HG03280 (cell line): ENCODE results near the gene GREB1.

Experiments used
- ATAC-seq: cut with Tn5 transposase; IDR thresholded peaks from one replicate; pipeline ENCODE4 v1.9.1; 2021; ENCODE audit warnings: mild to moderate bottlenecking, moderate library complexity; ENCODE audit not compliant: unreplicated experiment

GREB1 gene

GRCh38 chr2:11597538-11598225, 63.8 kb downstream of the GREB1 start:
- ATAC-seq: no peak

GRCh38 chr2:11598228-11598731, 64.4 kb downstream of the GREB1 start:
- no peak for ATAC-seq

GRCh38 chr2:11602563-11603204, 68.8 kb downstream of the GREB1 start:
- no peak for ATAC-seq

GRCh38 chr2:11610624-11611242, 76.9 kb downstream of the GREB1 start:
- no peak for ATAC-seq

GRCh38 chr2:11611251-11611650, 77.4 kb downstream of the GREB1 start:
- no peak for ATAC-seq

- no peak for ATAC-seq
These were observed 78.8 kb downstream of the GREB1 start for GRCh38 chr2:11612553-11613215.

- ATAC-seq: no peak
These were observed 79.5 kb downstream of the GREB1 start for GRCh38 chr2:11613297-11613696.

- ATAC-seq: no peak
These were observed 81.4 kb downstream of the GREB1 start for GRCh38 chr2:11615209-11615608.

- ATAC-seq: no peak
These were observed 82.3 kb downstream of the GREB1 start for GRCh38 chr2:11616097-11616687.

- no peak for ATAC-seq
These were observed 83.1 kb downstream of the GREB1 start for GRCh38 chr2:11616851-11617415.

GRCh38 chr2:11617527-11617926, 83.7 kb downstream of the GREB1 start:
- ATAC-seq: no peak

- ATAC-seq: no peak
These were observed 84.3 kb downstream of the GREB1 start for GRCh38 chr2:11617984-11618707.

- no peak for ATAC-seq
These were observed 84.8 kb downstream of the GREB1 start for GRCh38 chr2:11618708-11619062.

- ATAC-seq: no peak
These were observed 87.6 kb downstream of the GREB1 start for GRCh38 chr2:11621410-11621809.

GRCh38 chr2:11622611-11623010, 88.8 kb downstream of the GREB1 start:
- ATAC-seq: no peak

- no peak for ATAC-seq
These were observed 91.0 kb downstream of the GREB1 start for GRCh38 chr2:11624893-11625292.

GRCh38 chr2:11625671-11626070, 91.8 kb downstream of the GREB1 start:
- ATAC-seq: no peak

- no peak for ATAC-seq
These were observed 94.8 kb downstream of the GREB1 start for GRCh38 chr2:11628675-11629074.

- ATAC-seq: no peak
These were observed 95.4 kb downstream of the GREB1 start for GRCh38 chr2:11629215-11629614.

GRCh38 chr2:11629851-11630250, 96.0 kb downstream of the GREB1 start:
- ATAC-seq: no peak
